Measurements from ENCODE around the gene CLDN14.
"Not testable (repeated sequence)": the region's sequence is repeated elsewhere in the genome, so short reads cannot be mapped to it uniquely, and the experiment has no call there.

CLDN14 gene

GRCh38 chr21:36499578-36500471, 19.9 kb upstream of the CLDN14 start:
- DNase-seq, result no peak

GRCh38 chr21:36494557-36494956, 14.6 kb upstream of the CLDN14 start:
- no peak for DNase-seq

- DNase-seq, result no peak
These were observed 11.4 kb upstream of the CLDN14 start for GRCh38 chr21:36491209-36491910.

- no peak for DNase-seq
These were observed 9.8 kb upstream of the CLDN14 start for GRCh38 chr21:36489776-36490165.

- no peak for DNase-seq
These were observed 9.3 kb upstream of the CLDN14 start for GRCh38 chr21:36489103-36489775.

GRCh38 chr21:36487641-36488307, 7.9 kb upstream of the CLDN14 start:
- no peak for DNase-seq

GRCh38 chr21:36486246-36486645, 6.3 kb upstream of the CLDN14 start:
- DNase-seq, result no peak

- DNase-seq, result no peak
These were observed 5.6 kb upstream of the CLDN14 start for GRCh38 chr21:36485476-36485875.

GRCh38 chr21:36483095-36483494, 3.2 kb upstream of the CLDN14 start:
- no peak for DNase-seq

- no peak for DNase-seq
These were observed 2.8 kb upstream of the CLDN14 start for GRCh38 chr21:36482673-36483072.

GRCh38 chr21:36482181-36482580, 2.3 kb upstream of the CLDN14 start:
- DNase-seq, result no peak

- DNase-seq, result no peak
These were observed 1.7 kb upstream of the CLDN14 start for GRCh38 chr21:36481639-36482038.

GRCh38 chr21:36480618-36481017, 696 bp upstream of the CLDN14 start:
- DNase-seq, result no peak

- DNase-seq, result no peak
These were observed 981 bp downstream of the CLDN14 start for GRCh38 chr21:36478941-36479340.

- DNase-seq, result no peak
These were observed 1.7 kb downstream of the CLDN14 start for GRCh38 chr21:36478207-36478701.

GRCh38 chr21:36477559-36477958, 2.4 kb downstream of the CLDN14 start:
- DNase-seq, result no peak

- no peak for DNase-seq
These were observed 2.9 kb downstream of the CLDN14 start for GRCh38 chr21:36477001-36477400.

- not testable (repeated sequence) for DNase-seq
These were observed 3.4 kb downstream of the CLDN14 start for GRCh38 chr21:36476541-36476940.

GRCh38 chr21:36474591-36474990, 5.3 kb downstream of the CLDN14 start:
- no peak for DNase-seq

GRCh38 chr21:36473203-36473602, 6.7 kb downstream of the CLDN14 start:
- no peak for DNase-seq

- no peak for DNase-seq
These were observed 7.5 kb downstream of the CLDN14 start for GRCh38 chr21:36472377-36472776.

GRCh38 chr21:36471254-36471723, 8.6 kb downstream of the CLDN14 start:
- no peak for DNase-seq

GRCh38 chr21:36470294-36470693, 9.6 kb downstream of the CLDN14 start:
- no peak for DNase-seq

All from GDM1 (cell line).